Fibroblast of lung (primary cell): ENCODE measurements around the gene ARHGAP12. TPM values are rescaled to one million over a fixed set of nuclear protein-coding genes. Genes with fewer than 3 reads are reported as not detected.

Source experiments
- DNase-seq, 2 donors: peaks; one replicate each; pipeline versions ENCODE4 v3.0.0 to v3.0.0-alpha.2; 2010; ENCODE audit warnings: low read depth in 2 of 2
- H2AFZ ChIP-seq: 2 replicates; pipeline ENCODE4 v1.5.1; 2012; ENCODE audit warnings: low read length, control low read depth, inconsistent platforms
- H3K27ac ChIP-seq: 2 replicates; pipeline ENCODE4 v1.5.1; 2011; ENCODE audit warnings: low read length, control low read depth; ENCODE audit not compliant: insufficient read depth
- H3K27me3 ChIP-seq: 2 replicates; pipeline ENCODE4 v1.5.1; 2011; ENCODE audit warnings: mild to moderate bottlenecking, low read length; ENCODE audit not compliant: control insufficient read depth, insufficient read depth
- H3K36me3 ChIP-seq: 2 replicates; pipeline ENCODE4 v1.5.1; 2011; ENCODE audit warnings: low read length; ENCODE audit not compliant: control insufficient read depth, insufficient read depth
- H3K4me1 ChIP-seq: 2 replicates; pipeline ENCODE4 v1.5.1; 2011; ENCODE audit warnings: low read length; ENCODE audit not compliant: control insufficient read depth, insufficient read depth; ENCODE audit errors: extremely low read depth
- H3K4me2 ChIP-seq: 2 replicates; pipeline ENCODE4 v1.5.1; 2011; ENCODE audit warnings: low read length, control low read depth; ENCODE audit not compliant: insufficient read depth; ENCODE audit errors: extremely low read depth
- H3K4me3 ChIP-seq, 4 experiments: fragments of 200-600 bp in 1 of 4; sonication (generic) in 1 of 4; replicated peaks in 1 of 4; 2 replicates each; pipeline ENCODE4 v1.5.1; 2011 to 2016; ENCODE audit warnings: low read length in 4 of 4, low read depth in 3 of 4, mild to moderate bottlenecking in 3 of 4, control low read depth in 2 of 4, inconsistent platforms in 1 of 4, mixed read lengths in 1 of 4; ENCODE audit not compliant: insufficient read depth in 1 of 4; ENCODE audit errors: control extremely low read depth in 1 of 4
- H3K79me2 ChIP-seq: 2 replicates; pipeline ENCODE4 v1.5.1; 2012; ENCODE audit warnings: mild to moderate bottlenecking, low read length, inconsistent platforms; ENCODE audit not compliant: control insufficient read depth, insufficient read depth
- H3K9ac ChIP-seq: 2 replicates; pipeline ENCODE4 v1.5.1; 2011; ENCODE audit warnings: mild to moderate bottlenecking, low read length, control low read depth; ENCODE audit not compliant: insufficient read depth
- H3K9me3 ChIP-seq: 2 replicates; pipeline ENCODE4 v1.5.1; 2012; ENCODE audit warnings: low read depth, low read length; ENCODE audit not compliant: control insufficient read depth, insufficient read depth
- H4K20me1 ChIP-seq: 2 replicates; pipeline ENCODE4 v1.5.1; 2011; ENCODE audit warnings: low read length; ENCODE audit not compliant: control insufficient read depth, insufficient read depth; ENCODE audit errors: extremely low read depth
- CTCF ChIP-seq, 2 donors: IDR thresholded peaks in 1 of 2; conservative IDR thresholded peaks in 1 of 2; 1 replicate in 1 of 2; 2 replicates in 1 of 2; pipeline ENCODE4 v1.5.1; 2011 to 2012; ENCODE audit warnings: low read length in 2 of 2, control low read depth in 1 of 2, inconsistent platforms in 1 of 2, low read depth in 1 of 2, mild to moderate bottlenecking in 1 of 2
- EZH2 ChIP-seq: IDR thresholded peaks from 2 replicates; pipeline ENCODE4 v1.5.1; 2012; ENCODE audit warnings: low read length, control low read depth, mild to moderate bottlenecking; ENCODE audit errors: missing control alignments
- polyA plus RNA-seq, 2 donors: library from polyadenylated mRNA; depleted of rRNA in 1 of 2; stranded (reverse) in 1 of 2; unstranded in 1 of 2; fragments of >200 nt; gene quantifications; 2 replicates each; pipeline ENCODE4 v1.2.1, GENCODE V29; 2011 to 2012; ENCODE audit warnings: missing spikeins in 1 of 2
- total RNA-seq: library from RNA; depleted of rRNA; stranded (reverse); fragments of >200 nt; gene quantifications from 2 replicates; pipeline ENCODE4 v1.2.1, GENCODE V29; 2014

Gene ARHGAP12
- total and polyA plus RNA-seq, 2 donors (not counting 1 experiment from before 2014, with no cell fraction given), result 24.0 to 63.1 TPM

- Histone ChIP-seq H3K27me3 (no peaks in the 10 kb centered on the region), H3K9me3 (no peaks in the 10 kb centered on the region), H3K36me3 (peaks cover 4% of the 10 kb centered on the region), H3K27ac (no peak overlapping the region), H4K20me1 (no peaks in the 10 kb centered on the region), H3K9ac (no peak overlapping the region), H3K4me2 (no peak overlapping the region), H3K79me2 (no peaks in the 10 kb centered on the region), H3K4me1 (no peaks in the 10 kb centered on the region), H3K4me3 (no peak overlapping the region), H2AFZ (no peak overlapping the region)
- no peak for DNase-seq
- no peak for TF ChIP-seq EZH2
- TF ChIP-seq CTCF (conservative IDR thresholded peaks at IDR 0.05 in 1 of 2, IDR thresholded peaks at IDR 0.05 in 1 of 2; ENCODE audit: low read depth in 1 of 2, low read length in 2 of 2), result no peak
These were observed 77.4 kb downstream of the ARHGAP12 start for GRCh38 chr10:31851216-31851615.

- no peak overlapping the region for H3K9ac ChIP-seq
These were observed 81.1 kb downstream of the ARHGAP12 start for GRCh38 chr10:31847515-31847914.

GRCh38 chr10:31838709-31839108, 89.9 kb downstream of the ARHGAP12 start:
- Histone ChIP-seq H3K4me1 (no peaks in the 10 kb centered on the region), H2AFZ (no peak overlapping the region), H3K9me3 (no peaks in the 10 kb centered on the region), H3K9ac (no peak overlapping the region), H3K4me2 (no peak overlapping the region), H3K79me2 (no peaks in the 10 kb centered on the region), H4K20me1 (no peaks in the 10 kb centered on the region), H3K27ac (no peak overlapping the region), H3K4me3 (no peak overlapping the region), H3K27me3 (no peaks in the 10 kb centered on the region), H3K36me3 (no peaks in the 10 kb centered on the region)
- DNase-seq, result no peak
- TF ChIP-seq CTCF (conservative IDR thresholded peaks at IDR 0.05 in 1 of 2, IDR thresholded peaks at IDR 0.05 in 1 of 2; ENCODE audit: low read depth in 1 of 2, low read length in 2 of 2), result no peak
- no peak for TF ChIP-seq EZH2

More at GRCh38 chr10:31847515-31847914, 81.1 kb downstream of the ARHGAP12 start:
- Histone ChIP-seq H3K4me1 (no peaks in the 10 kb centered on the region), H3K79me2 (no peaks in the 10 kb centered on the region), H4K20me1 (no peaks in the 10 kb centered on the region), H3K27ac (no peak overlapping the region), H3K27me3 (no peaks in the 10 kb centered on the region), H3K9me3 (no peaks in the 10 kb centered on the region), H3K4me2 (no peak overlapping the region), H3K4me3 (no peak overlapping the region), H3K36me3 (peaks cover 4% of the 10 kb centered on the region), H2AFZ (no peak overlapping the region)
- TF ChIP-seq CTCF (conservative IDR thresholded peaks at IDR 0.05 in 1 of 2, IDR thresholded peaks at IDR 0.05 in 1 of 2; ENCODE audit: low read depth in 1 of 2, low read length in 2 of 2), result no peak
- TF ChIP-seq EZH2, result no peak
- no peak for DNase-seq
